NCI-H446 (cell line): ENCODE measurements around the gene MTRF1L.

Source experiments
- DNase-seq, 2 experiments: peaks; one replicate each; lab custom pipeline; 2025; lab: John Stamatoyannopoulos, UW

Gene MTRF1L

DNA sequence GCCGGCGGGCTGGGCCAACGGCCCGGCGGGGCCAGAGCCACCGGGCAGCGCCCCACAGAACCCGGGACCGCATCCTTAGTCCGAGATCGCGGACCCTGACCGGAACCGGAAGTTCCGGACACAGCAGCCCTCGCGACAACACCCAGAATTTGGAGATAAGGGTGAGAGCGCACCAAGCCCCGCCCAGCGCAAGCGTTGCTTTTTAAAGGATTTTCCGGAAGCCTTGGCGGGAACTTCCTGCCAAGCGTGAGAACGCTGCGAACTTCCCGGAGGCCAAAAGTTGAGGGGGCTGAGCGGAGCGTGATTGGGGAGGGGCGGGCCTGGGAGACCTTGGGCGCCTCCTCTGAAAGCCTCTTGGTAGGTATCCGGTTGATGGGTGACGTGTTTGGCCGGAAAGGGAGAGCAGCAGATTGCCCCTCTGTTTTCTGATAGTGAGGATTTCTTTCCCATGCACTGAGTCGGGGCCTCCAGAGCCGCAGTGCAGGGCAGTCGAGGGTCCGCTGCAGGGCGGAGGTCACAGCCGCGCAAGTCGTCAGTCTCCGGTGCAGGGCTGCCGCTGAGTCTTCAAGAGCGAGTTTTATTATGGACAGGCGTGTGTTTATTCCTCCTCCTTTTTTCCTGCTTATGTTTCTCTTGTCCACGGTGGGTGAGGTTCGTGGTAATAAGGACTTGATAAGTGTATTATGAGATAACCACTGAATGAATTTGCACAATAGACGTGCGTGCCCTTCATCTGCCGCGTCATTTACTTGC, at the start of gene MTRF1L:
Gene MTRF1L, minus strand, starts transcription at position 97 of the 753 bp plus-strand sequence. Its CDS starts 24 bp downstream, at position 73.
- peak; percentile 80 to 94 for DNase-seq

DNA sequence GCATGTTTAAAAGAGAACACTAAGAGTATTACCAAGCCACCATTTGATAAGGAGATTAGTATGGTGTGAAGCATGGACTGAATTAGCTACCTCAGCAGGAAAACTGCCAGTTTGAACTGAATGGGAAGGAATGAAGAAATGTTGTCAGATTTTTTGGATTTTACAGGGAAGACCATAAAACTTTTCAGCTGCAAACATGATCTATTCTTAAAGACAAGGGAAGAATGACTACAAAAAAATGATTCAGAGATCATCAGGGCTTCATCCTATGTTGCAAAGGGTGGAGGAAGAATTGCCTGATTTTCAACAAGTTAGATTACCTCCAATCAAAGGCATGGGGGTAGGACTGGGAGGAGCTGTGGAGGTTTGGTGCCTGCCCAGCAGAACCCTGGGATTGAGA, 49.3 kb upstream of the MTRF1L start:
- DNase-seq, result no peak

DNA sequence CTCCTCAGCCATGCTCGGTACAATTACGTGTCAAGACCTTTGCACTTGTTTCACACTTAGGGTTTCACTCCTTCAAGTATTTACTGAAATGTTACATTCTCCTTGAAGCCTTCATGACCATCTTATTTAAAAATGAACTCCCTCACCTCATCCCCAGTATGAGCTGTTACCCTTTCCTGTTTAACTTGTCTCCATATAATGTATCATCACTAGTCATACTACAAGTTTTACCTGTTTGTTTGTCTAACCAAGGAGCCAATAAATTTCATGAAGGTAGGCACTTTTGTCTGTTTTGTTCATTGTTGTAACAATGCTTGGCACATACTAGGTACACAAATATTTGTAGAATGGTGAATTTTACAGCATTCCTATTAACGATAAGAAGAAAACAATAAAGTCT, 46.1 kb upstream of the MTRF1L start:
- no peak for DNase-seq

DNA sequence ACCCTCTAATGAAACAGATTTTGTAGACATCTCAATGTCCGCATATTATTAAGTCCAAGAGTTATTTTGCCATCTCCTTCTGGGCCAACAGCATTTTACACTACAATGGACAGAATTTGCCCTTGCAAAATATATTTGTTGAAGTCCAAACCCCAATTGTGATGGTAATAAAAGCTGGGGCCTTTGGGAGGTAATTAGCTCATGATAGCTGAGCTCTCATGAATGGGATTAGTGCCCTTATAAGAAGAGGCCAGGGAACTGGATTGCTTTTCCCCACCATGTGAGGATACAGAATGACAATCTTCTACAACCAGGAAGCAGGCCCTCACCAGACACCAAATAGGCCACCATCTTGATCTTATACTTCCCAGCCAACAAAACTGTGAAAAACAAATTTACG, 44.9 kb upstream of the MTRF1L start:
- DNase-seq, result no peak

DNA sequence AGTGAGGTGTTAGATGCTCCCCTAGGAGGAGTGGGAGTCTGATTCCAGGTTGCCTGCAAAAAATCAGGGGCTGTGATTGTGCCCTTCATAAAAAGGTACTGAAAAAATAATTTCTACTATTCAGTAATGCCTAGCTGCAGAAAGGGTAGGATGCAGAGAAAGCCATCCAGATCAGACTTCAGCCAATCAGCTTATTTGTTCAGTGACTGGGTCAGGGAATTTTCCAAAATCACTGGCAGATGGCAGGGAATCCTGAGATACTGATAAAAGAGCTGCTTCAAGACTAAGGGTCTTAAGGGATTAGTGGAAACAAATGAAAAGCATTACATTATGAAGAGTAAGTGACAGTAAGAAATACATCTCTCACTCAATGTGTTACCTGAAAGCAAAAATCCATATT, 42.8 kb upstream of the MTRF1L start:
- DNase-seq, result no peak

GRCh38 chr6:153044295-153044694, 41.8 kb upstream of the MTRF1L start:
- DNase-seq, result no peak

GRCh38 chr6:153043719-153044118, 41.2 kb upstream of the MTRF1L start:
- no peak for DNase-seq

GRCh38 chr6:153038378-153039057, 36.0 kb upstream of the MTRF1L start:
- no peak for DNase-seq

DNA sequence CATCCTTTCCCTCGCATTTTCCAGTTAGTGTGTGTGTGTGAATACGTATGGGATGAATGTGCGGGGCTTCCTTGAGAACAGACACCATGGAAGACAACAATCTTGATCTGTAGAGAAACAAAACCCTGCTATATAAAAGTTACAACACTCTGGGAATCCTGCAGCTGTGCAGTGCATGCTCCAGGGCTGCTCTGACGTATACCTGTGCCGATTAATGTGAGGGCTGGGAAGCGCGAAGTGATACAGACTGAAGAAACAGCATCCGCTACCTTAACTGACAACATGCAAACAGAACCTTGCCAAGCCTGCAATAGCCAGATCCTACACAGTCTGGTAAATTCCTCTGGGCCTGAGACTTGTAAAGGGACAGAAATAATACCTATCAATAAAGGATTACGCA, 31.6 kb upstream of the MTRF1L start:
- no peak for DNase-seq

DNA sequence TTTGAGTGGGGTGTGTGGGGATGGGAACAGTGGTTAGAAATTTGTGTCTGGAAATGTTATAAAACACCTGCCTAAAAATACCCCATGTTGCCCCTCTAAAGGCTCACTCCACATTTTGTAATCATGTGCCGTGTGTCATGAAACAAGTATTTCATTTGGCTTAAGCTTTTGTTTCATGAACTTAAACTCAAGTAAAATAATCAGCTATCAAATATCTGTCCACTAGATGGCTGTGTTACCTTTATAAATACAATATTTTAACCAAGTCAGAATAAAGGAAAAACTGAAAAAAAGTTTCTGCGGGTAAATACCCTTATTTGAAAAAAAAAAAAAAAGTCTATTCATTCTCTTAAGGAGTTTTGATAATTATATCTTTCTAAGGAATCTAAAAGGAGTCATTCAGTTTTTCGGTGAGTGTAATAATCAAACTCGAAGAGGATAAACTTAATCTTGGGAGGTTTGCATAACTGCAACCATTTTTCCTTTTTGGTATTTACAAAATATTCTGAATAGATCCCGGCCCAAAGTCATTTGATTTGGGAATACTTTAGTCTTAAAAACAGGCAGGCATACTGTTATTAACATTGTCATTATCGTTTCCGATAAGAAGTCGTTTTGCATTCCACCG, 29.9 kb upstream of the MTRF1L start:
- no peak for DNase-seq

DNA sequence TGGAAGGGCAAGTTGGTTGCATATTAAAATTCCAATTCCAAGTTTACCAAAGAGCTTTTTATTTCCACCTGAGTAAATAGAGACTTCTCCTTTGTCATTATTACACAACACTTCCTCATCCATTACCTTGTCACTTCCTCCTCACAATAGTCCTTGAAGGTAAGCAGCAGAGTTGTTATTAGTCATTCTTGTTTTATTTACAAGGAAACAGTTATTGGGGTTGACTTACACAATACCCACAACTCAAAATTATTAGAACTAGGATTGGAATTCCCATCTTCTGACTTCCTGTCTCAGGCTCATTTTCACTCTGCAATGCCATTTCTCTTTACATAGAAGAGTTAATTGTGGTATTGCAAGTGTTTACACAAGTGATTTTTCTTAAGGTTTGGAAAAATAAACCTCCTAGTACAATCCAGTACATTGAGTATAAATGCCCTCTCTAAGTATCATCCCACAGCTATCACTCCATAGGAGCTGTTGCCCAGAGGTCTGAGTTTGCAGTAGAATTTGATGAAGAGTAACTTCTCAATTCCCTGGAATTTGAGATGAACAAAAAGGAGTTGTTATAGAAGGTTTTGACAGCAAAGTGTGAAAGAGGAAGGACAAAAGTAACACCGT, 28.9 kb upstream of the MTRF1L start:
- no peak for DNase-seq

GRCh38 chr6:153028963-153029362, 26.5 kb upstream of the MTRF1L start:
- no peak for DNase-seq

- DNase-seq, result no peak
These were observed 25.8 kb upstream of the MTRF1L start for GRCh38 chr6:153028286-153028685.

DNA sequence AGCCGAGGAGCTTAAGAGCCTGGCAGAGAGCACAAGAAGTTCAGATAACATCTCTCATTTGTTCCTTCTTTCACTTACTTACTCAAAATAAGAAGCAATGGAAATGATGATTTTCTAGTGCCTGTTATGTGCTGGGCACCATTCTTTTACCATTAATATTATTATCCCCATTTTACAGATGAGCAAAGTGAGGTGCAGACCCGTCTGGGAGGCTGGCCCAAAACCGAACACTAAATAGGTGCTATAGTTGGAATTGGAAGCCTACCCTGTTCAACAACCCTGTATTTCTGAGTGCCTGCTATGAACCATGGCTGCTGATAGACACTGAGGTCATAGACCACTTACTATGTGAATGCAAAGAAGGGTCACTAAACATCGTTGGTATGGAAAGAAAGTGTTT, 25.0 kb upstream of the MTRF1L start:
- no peak for DNase-seq

- no peak for DNase-seq
These were observed 22.2 kb upstream of the MTRF1L start for GRCh38 chr6:153024709-153025017.

- peak; percentile 20 to 56 for DNase-seq
These were observed 21.6 kb upstream of the MTRF1L start for GRCh38 chr6:153023977-153024708.

- DNase-seq, result no peak
These were observed 15.8 kb upstream of the MTRF1L start for GRCh38 chr6:153018355-153018754.

GRCh38 chr6:153016846-153017245, 14.3 kb upstream of the MTRF1L start:
- DNase-seq, result no peak

DNA sequence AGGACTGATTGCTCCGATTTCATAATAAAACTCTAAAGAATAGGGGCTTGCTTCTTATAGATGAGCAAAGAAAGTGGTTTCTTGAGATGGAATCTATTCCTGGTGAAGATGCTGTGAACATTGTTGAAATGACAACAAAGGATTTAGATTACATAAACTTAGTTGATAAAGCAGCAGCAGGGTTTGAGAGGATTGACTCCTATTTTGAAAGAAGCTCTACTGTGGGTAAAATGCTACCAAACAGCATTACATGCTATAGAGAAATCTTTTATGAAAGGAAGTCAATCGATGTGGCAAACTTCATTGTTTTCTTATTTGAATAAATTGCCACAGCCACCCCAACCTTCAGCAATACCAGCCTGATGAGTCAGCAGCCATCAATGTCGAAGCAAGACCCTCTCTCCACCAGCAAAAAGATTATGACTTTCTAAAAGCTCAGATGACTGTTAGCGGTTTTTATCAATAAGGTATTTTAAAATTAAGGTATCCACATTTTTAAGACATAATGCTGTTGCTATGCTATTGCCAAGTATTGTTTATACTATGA, 12.7 kb upstream of the MTRF1L start:
- no peak for DNase-seq

- no peak for DNase-seq
These were observed 10.9 kb upstream of the MTRF1L start for GRCh38 chr6:153013438-153013837.

GRCh38 chr6:153012856-153013255, 10.3 kb upstream of the MTRF1L start:
- DNase-seq, result no peak

- no peak for DNase-seq
These were observed 819 bp upstream of the MTRF1L start for GRCh38 chr6:153003366-153003690.
